ENCODE data around the gene TPRA1. TPM values are rescaled to one million over a fixed set of nuclear protein-coding genes. Genes with fewer than 3 reads are reported as not detected.

TPRA1 gene
- total RNA-seq, 1 donor from 2014 or later = 11.8 TPM

GRCh38 chr3:127574880-127575878 lies 15.4 kb downstream of the TPRA1 start:
- H3K27me3 ChIP-seq = no peaks in the 10 kb centered on the region
- no peaks in the 10 kb centered on the region for H3K4me1 ChIP-seq
- H3K4me3 ChIP-seq = no peak overlapping the region
- Mint-ChIP-seq H3K4me3 (no peak overlapping the region), H3K9me3 (peaks cover 2% of the 10 kb centered on the region), H3K36me3 (peaks cover 14% of the 10 kb centered on the region), H3K4me1 (peaks cover 7% of the 10 kb centered on the region), H3K27ac (peak overlapping the region; percentile 72), H3K27me3 (ENCODE audit: insufficient read depth, low read depth) (peaks cover 5% of the 10 kb centered on the region)
- TF ChIP-seq EZH2 (IDR thresholded peaks at IDR 0.05) (no peak), CTCF (IDR thresholded peaks at IDR 0.05) (peak; percentile 97)
- no peaks in the 10 kb centered on the region for H3K36me3 ChIP-seq
- H3K9ac ChIP-seq = no peak overlapping the region
- H3K9me3 ChIP-seq (ENCODE audit: low read depth) = no peaks in the 10 kb centered on the region
- H3K4me2 ChIP-seq = no peak overlapping the region
- peaks cover 9% of the 10 kb centered on the region for H4K20me1 ChIP-seq (ENCODE audit: low read depth)
- DNase-seq (ENCODE audit: low spot score) = peak; percentile 87
- H2AFZ ChIP-seq (replicated peaks) = no peak overlapping the region
- H3K79me2 ChIP-seq (ENCODE audit: low read depth) = no peaks in the 10 kb centered on the region
- H3F3A ChIP-seq (ENCODE audit: low read depth) = no peaks in the 10 kb centered on the region
- H3K27ac ChIP-seq = no peak overlapping the region

DNA sequence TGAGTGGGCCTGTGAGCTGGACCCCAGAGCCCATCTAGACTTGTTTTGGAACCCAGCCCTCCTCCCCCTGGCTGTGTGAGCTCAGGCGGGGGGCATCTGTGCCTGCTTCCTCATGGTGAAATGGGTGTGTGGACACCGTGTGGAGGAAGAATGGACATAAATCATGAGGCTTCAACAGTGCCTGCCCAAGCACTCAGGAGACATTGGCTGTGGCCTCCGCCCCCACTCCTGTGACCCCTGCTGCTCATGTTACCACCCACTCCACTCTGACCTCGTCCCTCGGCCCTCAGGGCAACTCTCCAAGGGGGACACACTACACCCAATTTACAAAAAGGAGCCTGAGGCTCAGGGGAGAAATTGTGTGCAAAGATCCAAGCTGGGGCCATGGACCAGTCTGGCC lies 16.6 kb downstream of the TPRA1 start:
- H3K27ac Mint-ChIP-seq = no peak overlapping the region

GRCh38 chr3:127573401-127573800 lies 17.1 kb downstream of the TPRA1 start:
- Histone ChIP-seq H3K27me3 (no peaks in the 10 kb centered on the region), H3K4me3 (no peak overlapping the region), H2AFZ (replicated peaks) (no peak overlapping the region), H3K79me2 (ENCODE audit: low read depth) (no peaks in the 10 kb centered on the region), H3K9ac (no peak overlapping the region), H3K4me1 (peaks cover 4% of the 10 kb centered on the region), H4K20me1 (ENCODE audit: low read depth) (peaks cover 9% of the 10 kb centered on the region), H3K27ac (no peak overlapping the region), H3K4me2 (no peak overlapping the region), H3F3A (ENCODE audit: low read depth) (no peaks in the 10 kb centered on the region), H3K36me3 (no peaks in the 10 kb centered on the region), H3K9me3 (ENCODE audit: low read depth) (no peaks in the 10 kb centered on the region)
- DNase-seq (ENCODE audit: low spot score) = no peak
- H3K9me3 Mint-ChIP-seq = peaks cover 2% of the 10 kb centered on the region
- H3K27me3 Mint-ChIP-seq (ENCODE audit: insufficient read depth, low read depth) = peaks cover 12% of the 10 kb centered on the region
- no peak for TF ChIP-seq EZH2phosphoT487 (IDR thresholded peaks at IDR 0.05)
- TF ChIP-seq CTCF (IDR thresholded peaks at IDR 0.05) = no peak
- no peak for TF ChIP-seq EZH2 (IDR thresholded peaks at IDR 0.05)
- H3K4me1 Mint-ChIP-seq = peaks cover 16% of the 10 kb centered on the region
- peaks cover 14% of the 10 kb centered on the region for H3K36me3 Mint-ChIP-seq
- no peak overlapping the region for H3K27ac Mint-ChIP-seq
- no peak overlapping the region for H3K4me3 Mint-ChIP-seq

More for the DNA sequence above, 16.6 kb downstream of the TPRA1 start:
- Histone ChIP-seq H3K4me3 (no peak overlapping the region), H3F3A (ENCODE audit: low read depth) (no peaks in the 10 kb centered on the region), H2AFZ (replicated peaks) (no peak overlapping the region), H4K20me1 (ENCODE audit: low read depth) (peaks cover 9% of the 10 kb centered on the region), H3K79me2 (ENCODE audit: low read depth) (no peaks in the 10 kb centered on the region), H3K27ac (no peak overlapping the region), H3K9ac (no peak overlapping the region), H3K9me3 (ENCODE audit: low read depth) (no peaks in the 10 kb centered on the region), H3K36me3 (no peaks in the 10 kb centered on the region), H3K4me1 (peaks cover 4% of the 10 kb centered on the region), H3K27me3 (no peaks in the 10 kb centered on the region), H3K4me2 (no peak overlapping the region)
- H3K36me3 Mint-ChIP-seq = peaks cover 14% of the 10 kb centered on the region
- no peak for DNase-seq (ENCODE audit: low spot score)
- TF ChIP-seq CTCF (IDR thresholded peaks at IDR 0.05) (no peak), EZH2 (IDR thresholded peaks at IDR 0.05) (no peak), EZH2phosphoT487 (IDR thresholded peaks at IDR 0.05) (no peak)
- H3K27me3 Mint-ChIP-seq (ENCODE audit: insufficient read depth, low read depth) = peaks cover 10% of the 10 kb centered on the region
- H3K4me3 Mint-ChIP-seq = no peak overlapping the region
- peaks cover 2% of the 10 kb centered on the region for H3K9me3 Mint-ChIP-seq
- peaks cover 16% of the 10 kb centered on the region for H3K4me1 Mint-ChIP-seq

Data from neural progenitor cell (in vitro differentiated cells).